ENCODE measurements around the gene GRID1. TPM values are rescaled to one million over a fixed set of nuclear protein-coding genes. Genes with fewer than 3 reads are reported as not detected.

GRID1 gene
- total and polyA plus RNA-seq, 9 of the 15 experiments (the other 6 are each of a cell fraction or from before 2014, with no cell fraction given) = 0.01 to 7.2 (median 1.2) TPM

DNA sequence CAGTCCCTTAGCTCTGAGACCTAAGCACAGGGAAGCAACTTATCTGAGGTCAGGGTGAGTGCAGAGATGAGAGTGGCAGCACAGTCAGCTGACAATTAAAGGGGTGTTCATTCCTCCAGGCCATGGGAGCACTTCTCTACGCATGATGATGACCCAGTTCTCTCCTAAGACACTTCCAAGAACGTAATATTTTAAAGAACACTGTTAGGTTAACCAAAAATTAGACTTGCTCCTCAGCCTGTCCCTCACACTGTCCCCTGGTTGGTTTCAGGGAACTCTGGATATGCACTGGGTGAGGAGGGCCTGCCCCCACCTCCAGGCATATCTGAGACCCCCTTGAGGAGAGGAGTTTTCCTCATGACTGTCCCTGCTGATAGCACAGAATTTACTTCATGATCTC is 767.5 kb downstream of the GRID1 start:
- CTCF ChIA-PET (ENCODE audit: low intra/inter-chr PET ratio) = no interaction called here
- Histone ChIP-seq H3K27ac (ENCODE audit: extremely low read depth, low read depth, low read length) (no peak overlapping the region), H3K9me1 (ENCODE audit: control insufficient read depth, insufficient read depth, low read length) (no peaks in the 10 kb centered on the region), H4K20me1 (replicated peaks; ENCODE audit: control insufficient read depth, insufficient read depth, low read length) (no peaks in the 10 kb centered on the region), H3K4me2 (ENCODE audit: insufficient read depth, low read length) (no peak overlapping the region), H2AFZ (ENCODE audit: low read depth, low read length) (no peak overlapping the region), H3K27me3 (ENCODE audit: control insufficient read depth in 2 of 2, insufficient read depth in 2 of 2, low read length in 2 of 2) (no peaks in the 10 kb centered on the region), H3K36me3 (ENCODE audit: control insufficient read depth, insufficient read depth, low read length) (no peaks in the 10 kb centered on the region), H3K4me3 (no peak overlapping the region), H3K9ac (ENCODE audit: insufficient read depth in 1 of 2, low read depth in 2 of 2, low read length in 2 of 2) (no peak overlapping the region), H3K4me1 (replicated peaks in 1 of 2; ENCODE audit: control insufficient read depth in 2 of 2, insufficient read depth in 2 of 2, low read length in 2 of 2) (peaks cover 0 to 3% of the 10 kb centered on the region in 2 experiments; a peak in 1 of 5 replicates), H3K9me3 (replicated peaks; ENCODE audit: control insufficient read depth, insufficient read depth, low read depth, low read length) (no peaks in the 10 kb centered on the region), H3K79me2 (ENCODE audit: control insufficient read depth, insufficient read depth, low read length) (no peaks in the 10 kb centered on the region)
- ATAC-seq (no peak), FAIRE-seq (no peak), DNase-seq (ENCODE audit: extremely low read depth in 1 of 4, low spot score in 3 of 4) (no peak)
- WGBS (ENCODE audit: insufficient coverage, low coverage, missing lambda C conversion rate) = 8% methylated on average over 2 of the region's 2 CpGs
- intact Hi-C loops (cut with micrococcal nuclease) (no loop called here), in situ Hi-C loops (cut with MboI) (no loop called here)
- BruUV-seq (replicated peaks) = no TSS peak
- TF ChIP-seq KLF1 (tag; IDR thresholded peaks at IDR 0.05) (no peak), ZNF175 (CRISPR knock-in tag; IDR thresholded peaks at IDR 0.05; ENCODE audit: low read depth) (no peak), POLR3G (IDR thresholded peaks at IDR 0.05; ENCODE audit: extremely low read depth, insufficient read length, insufficient replicate concordance) (no peak), PHB2 (IDR thresholded peaks at IDR 0.05; ENCODE audit: low read depth) (no peak), ZNF79 (CRISPR knock-in tag; IDR thresholded peaks at IDR 0.05; ENCODE audit: low read depth) (no peak), ILF3 (IDR thresholded peaks at IDR 0.05; ENCODE audit: borderline replicate concordance) (no peak), ZNF263 (CRISPR knock-in tag; IDR thresholded peaks at IDR 0.05; ENCODE audit: borderline replicate concordance) (no peak), SUPT5H (IDR thresholded peaks at IDR 0.05) (no peak), MTA3 (IDR thresholded peaks at IDR 0.05; ENCODE audit: borderline replicate concordance) (no peak), MCM5 (IDR thresholded peaks at IDR 0.05; ENCODE audit: low read depth) (no peak), RBM15 (IDR thresholded peaks at IDR 0.05; ENCODE audit: insufficient read depth, low read length) (no peak), ARNT (IDR thresholded peaks at IDR 0.05) (no peak), ERF (CRISPR knock-in tag; IDR thresholded peaks at IDR 0.05) (no peak), NEUROD1 (IDR thresholded peaks at IDR 0.05; ENCODE audit: borderline replicate concordance, low read depth, low read length, partially characterized antibody) (no peak), SNRNP70 (optimal IDR thresholded peaks at IDR 0.05; ENCODE audit: low read depth, low read length) (no peak), POLR2A (conservative IDR thresholded peaks at IDR 0.05) (no peak)
- TF ChIP-seq, protein P1, sequence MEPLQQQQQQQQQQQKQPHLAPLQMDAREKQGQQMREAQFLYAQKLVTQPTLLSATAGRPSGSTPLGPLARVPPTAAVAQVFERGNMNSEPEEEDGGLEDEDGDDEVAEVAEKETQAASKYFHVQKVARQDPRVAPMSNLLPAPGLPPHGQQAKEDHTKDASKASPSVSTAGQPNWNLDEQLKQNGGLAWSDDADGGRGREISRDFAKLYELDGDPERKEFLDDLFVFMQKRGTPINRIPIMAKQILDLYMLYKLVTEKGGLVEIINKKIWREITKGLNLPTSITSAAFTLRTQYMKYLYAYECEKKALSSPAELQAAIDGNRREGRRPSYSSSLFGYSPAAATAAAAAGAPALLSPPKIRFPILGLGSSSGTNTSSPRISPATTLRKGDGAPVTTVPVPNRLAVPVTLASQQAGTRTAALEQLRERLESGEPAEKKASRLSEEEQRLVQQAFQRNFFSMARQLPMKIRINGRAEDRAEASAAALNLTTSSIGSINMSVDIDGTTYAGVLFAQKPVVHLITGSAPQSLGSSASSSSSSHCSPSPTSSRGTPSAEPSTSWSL (CRISPR knock-in tag; IDR thresholded peaks at IDR 0.05; ENCODE audit: borderline replicate concordance) = no peak
- TF ChIP-seq, protein P2, sequence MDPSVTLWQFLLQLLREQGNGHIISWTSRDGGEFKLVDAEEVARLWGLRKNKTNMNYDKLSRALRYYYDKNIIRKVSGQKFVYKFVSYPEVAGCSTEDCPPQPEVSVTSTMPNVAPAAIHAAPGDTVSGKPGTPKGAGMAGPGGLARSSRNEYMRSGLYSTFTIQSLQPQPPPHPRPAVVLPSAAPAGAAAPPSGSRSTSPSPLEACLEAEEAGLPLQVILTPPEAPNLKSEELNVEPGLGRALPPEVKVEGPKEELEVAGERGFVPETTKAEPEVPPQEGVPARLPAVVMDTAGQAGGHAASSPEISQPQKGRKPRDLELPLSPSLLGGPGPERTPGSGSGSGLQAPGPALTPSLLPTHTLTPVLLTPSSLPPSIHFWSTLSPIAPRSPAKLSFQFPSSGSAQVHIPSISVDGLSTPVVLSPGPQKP (CRISPR knock-in tag; IDR thresholded peaks at IDR 0.05) = no peak
- TF ChIP-seq, protein P3, sequence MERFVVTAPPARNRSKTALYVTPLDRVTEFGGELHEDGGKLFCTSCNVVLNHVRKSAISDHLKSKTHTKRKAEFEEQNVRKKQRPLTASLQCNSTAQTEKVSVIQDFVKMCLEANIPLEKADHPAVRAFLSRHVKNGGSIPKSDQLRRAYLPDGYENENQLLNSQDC (CRISPR knock-in tag; IDR thresholded peaks at IDR 0.05) = no peak
- TF ChIP-seq, protein P4, sequence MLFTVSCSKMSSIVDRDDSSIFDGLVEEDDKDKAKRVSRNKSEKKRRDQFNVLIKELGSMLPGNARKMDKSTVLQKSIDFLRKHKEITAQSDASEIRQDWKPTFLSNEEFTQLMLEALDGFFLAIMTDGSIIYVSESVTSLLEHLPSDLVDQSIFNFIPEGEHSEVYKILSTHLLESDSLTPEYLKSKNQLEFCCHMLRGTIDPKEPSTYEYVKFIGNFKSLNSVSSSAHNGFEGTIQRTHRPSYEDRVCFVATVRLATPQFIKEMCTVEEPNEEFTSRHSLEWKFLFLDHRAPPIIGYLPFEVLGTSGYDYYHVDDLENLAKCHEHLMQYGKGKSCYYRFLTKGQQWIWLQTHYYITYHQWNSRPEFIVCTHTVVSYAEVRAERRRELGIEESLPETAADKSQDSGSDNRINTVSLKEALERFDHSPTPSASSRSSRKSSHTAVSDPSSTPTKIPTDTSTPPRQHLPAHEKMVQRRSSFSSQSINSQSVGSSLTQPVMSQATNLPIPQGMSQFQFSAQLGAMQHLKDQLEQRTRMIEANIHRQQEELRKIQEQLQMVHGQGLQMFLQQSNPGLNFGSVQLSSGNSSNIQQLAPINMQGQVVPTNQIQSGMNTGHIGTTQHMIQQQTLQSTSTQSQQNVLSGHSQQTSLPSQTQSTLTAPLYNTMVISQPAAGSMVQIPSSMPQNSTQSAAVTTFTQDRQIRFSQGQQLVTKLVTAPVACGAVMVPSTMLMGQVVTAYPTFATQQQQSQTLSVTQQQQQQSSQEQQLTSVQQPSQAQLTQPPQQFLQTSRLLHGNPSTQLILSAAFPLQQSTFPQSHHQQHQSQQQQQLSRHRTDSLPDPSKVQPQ (CRISPR knock-in tag; IDR thresholded peaks at IDR 0.05; ENCODE audit: borderline replicate concordance) = no peak
- POLR2A ChIA-PET = interaction anchor here (0.6 kb wide), 1 partner anchor 29 kb away, joined by 3 read pairs; no protein-coding TSS in a partner anchor
